H9 (cell line): Measurements from ENCODE around the gene UTP3. TPM values are rescaled to one million over a fixed set of nuclear protein-coding genes. Genes with fewer than 3 reads are reported as not detected.

ENCODE experiments used
- DNase-seq: peaks from one replicate; pipeline ENCODE4 v3.0.0-alpha.2; 2017
- H2AFZ ChIP-seq: one replicate; pipeline ENCODE4 v1.6.1; 2013; ENCODE audit warnings: mild to moderate bottlenecking, low read length, control low read depth, moderate library complexity
- H2AK5ac ChIP-seq: 2 replicates; pipeline ENCODE4 v1.6.1; 2013; ENCODE audit warnings: low read length, control low read depth, mixed read lengths; ENCODE audit not compliant: insufficient read length
- H2BK120ac ChIP-seq: one replicate; pipeline ENCODE4 v1.6.1; 2013; ENCODE audit warnings: low read depth, mild to moderate bottlenecking, low read length, control low read depth, inconsistent platforms; ENCODE audit not compliant: poor library complexity, severe bottlenecking
- H2BK12ac ChIP-seq: 2 replicates; pipeline ENCODE4 v1.6.1; 2013; ENCODE audit warnings: low read length, control low read depth, mixed read lengths, low read depth; ENCODE audit not compliant: insufficient read length
- H2BK15ac ChIP-seq: 2 replicates; pipeline ENCODE4 v1.6.1; 2013; ENCODE audit warnings: low read depth, low read length, control low read depth
- H2BK20ac ChIP-seq: one replicate; pipeline ENCODE4 v1.6.1; 2013; ENCODE audit warnings: low read depth, mild to moderate bottlenecking, low read length, control low read depth, inconsistent platforms; ENCODE audit not compliant: poor library complexity, severe bottlenecking
- H2BK5ac ChIP-seq: 2 replicates; pipeline ENCODE4 v1.6.1; 2013; ENCODE audit warnings: low read length, control low read depth, mixed read lengths; ENCODE audit not compliant: insufficient read length
- H3K14ac ChIP-seq: 2 replicates; pipeline ENCODE4 v1.6.1; 2013; ENCODE audit warnings: low read length, control low read depth; ENCODE audit not compliant: insufficient read depth
- H3K18ac ChIP-seq: 2 replicates; pipeline ENCODE4 v1.6.1; 2013; ENCODE audit warnings: low read depth, mild to moderate bottlenecking, mixed read lengths, low read length, control low read depth; ENCODE audit not compliant: insufficient read length
- H3K23ac ChIP-seq: 2 replicates; pipeline ENCODE4 v1.6.1; 2013; ENCODE audit warnings: low read length, control low read depth, mixed read lengths, low read depth; ENCODE audit not compliant: insufficient read length
- H3K23me2 ChIP-seq: 2 replicates; pipeline ENCODE4 v1.6.1; 2013; ENCODE audit warnings: low read depth, mild to moderate bottlenecking, mixed read lengths, low read length, control low read depth; ENCODE audit not compliant: insufficient read length, poor library complexity, severe bottlenecking
- H3K27ac ChIP-seq: 2 replicates; pipeline ENCODE4 v1.5.1; 2013; ENCODE audit warnings: low read length, control low read depth, mixed read lengths, low read depth; ENCODE audit not compliant: insufficient read length
- H3K27me3 ChIP-seq: 2 replicates; pipeline ENCODE4 v1.6.1; 2013; ENCODE audit warnings: low read length, control low read depth, inconsistent platforms; ENCODE audit not compliant: insufficient read depth
- H3K4ac ChIP-seq: 2 replicates; pipeline ENCODE4 v1.6.1; 2013; ENCODE audit warnings: low read depth, mild to moderate bottlenecking, control low read depth, inconsistent platforms, low read length, moderate library complexity
- H3K4me1 ChIP-seq: 2 replicates; pipeline ENCODE4 v1.6.1; 2013; ENCODE audit warnings: low read length, control low read depth, inconsistent platforms; ENCODE audit not compliant: insufficient read depth
- H3K4me2 ChIP-seq: 2 replicates; pipeline ENCODE4 v1.6.1; 2013; ENCODE audit warnings: low read length, control low read depth, mixed read lengths; ENCODE audit not compliant: insufficient read length, insufficient read depth
- H3K56ac ChIP-seq: 2 replicates; pipeline ENCODE4 v1.6.1; 2013; ENCODE audit warnings: low read depth, mild to moderate bottlenecking, mixed read lengths, low read length, control low read depth; ENCODE audit not compliant: insufficient read length
- H3K79me1 ChIP-seq: 2 replicates; pipeline ENCODE4 v1.6.1; 2013; ENCODE audit warnings: low read depth, mild to moderate bottlenecking, moderate library complexity, low read length, control low read depth, inconsistent platforms; ENCODE audit not compliant: insufficient read depth, poor library complexity, severe bottlenecking
- H3K79me2 ChIP-seq: 2 replicates; pipeline ENCODE4 v1.6.1; 2013; ENCODE audit warnings: low read length, control low read depth, inconsistent platforms; ENCODE audit not compliant: insufficient read depth
- H3K9ac ChIP-seq: 2 replicates; pipeline ENCODE4 v1.6.1; 2013; ENCODE audit warnings: low read length, control low read depth, mixed read lengths; ENCODE audit not compliant: insufficient read length; ENCODE audit errors: extremely low read depth
- H3K9me3 ChIP-seq: one replicate; pipeline ENCODE4 v1.6.1; 2013; ENCODE audit warnings: low read depth, low read length, inconsistent platforms; ENCODE audit not compliant: control insufficient read depth
- H3T11ph ChIP-seq: one replicate; pipeline ENCODE4 v1.6.1; 2013; ENCODE audit warnings: mild to moderate bottlenecking, low read length, control low read depth, inconsistent platforms
- H4K20me1 ChIP-seq: one replicate; pipeline ENCODE4 v1.6.1; 2013; ENCODE audit not compliant: control insufficient read depth, insufficient read length, insufficient read depth
- H4K5ac ChIP-seq: 2 replicates; pipeline ENCODE4 v1.6.1; 2013; ENCODE audit warnings: low read depth, mild to moderate bottlenecking, mixed read lengths, low read length, control low read depth; ENCODE audit not compliant: insufficient read length
- H4K8ac ChIP-seq: replicated peaks from 2 replicates; pipeline ENCODE4 v1.6.1; 2013; ENCODE audit warnings: low read length, control low read depth, mixed read lengths, low read depth; ENCODE audit not compliant: insufficient read length
- H4K91ac ChIP-seq: 2 replicates; pipeline ENCODE4 v1.6.1; 2013; ENCODE audit warnings: low read depth, mild to moderate bottlenecking, moderate library complexity, mixed read lengths, low read length, control low read depth; ENCODE audit not compliant: insufficient read length
- H3K27ac Mint-ChIP-seq, 3 experiments: 2 replicates in 2 of 3; 3 replicates in 1 of 3; pipeline ENCODE4 v1.8.0; 2020 to 2021; ENCODE audit warnings: mixed read lengths in 3 of 3, mild to moderate bottlenecking in 1 of 3, moderate library complexity in 1 of 3
- H3K27me3 Mint-ChIP-seq: 2 replicates; pipeline ENCODE4 v1.8.0; 2021; ENCODE audit warnings: low read depth, mild to moderate bottlenecking, moderate library complexity, mixed read lengths
- H3K36me3 Mint-ChIP-seq, 3 experiments: 2 replicates in 2 of 3; 3 replicates in 1 of 3; pipeline ENCODE4 v1.8.0; 2020 to 2021; ENCODE audit warnings: low read depth in 3 of 3, mixed read lengths in 3 of 3; ENCODE audit not compliant: insufficient read depth in 1 of 3
- H3K4me1 Mint-ChIP-seq, 2 experiments: 2 replicates each; pipeline ENCODE4 v1.8.0; 2020; ENCODE audit warnings: mixed read lengths in 2 of 2
- H3K4me3 Mint-ChIP-seq, 2 experiments: 2 replicates in 1 of 2; 3 replicates in 1 of 2; pipeline ENCODE4 v1.8.0; 2020 to 2021; ENCODE audit warnings: mild to moderate bottlenecking in 2 of 2, mixed read lengths in 2 of 2, moderate library complexity in 1 of 2
- H3K9me3 Mint-ChIP-seq, 2 experiments: 2 replicates in 1 of 2; 3 replicates in 1 of 2; pipeline ENCODE4 v1.8.0; 2020; ENCODE audit warnings: mild to moderate bottlenecking in 2 of 2, mixed read lengths in 2 of 2, moderate library complexity in 1 of 2
- CTCF ChIP-seq: fragments of 200-600 bp; sonication (generic); conservative IDR thresholded peaks from 3 replicates; pipeline ENCODE4 v1.8.0; 2021; ENCODE audit warnings: antibody characterized with exemption, mild to moderate bottlenecking
- WGBS: extraction: QIAGEN DNeasy Blood & Tissue Kit; methylation state at CpG from one replicate; pipeline ENCODE4 v1.1.7; 2013; ENCODE audit warnings: missing lambda C conversion rate, low lambda C conversion rate, mixed read lengths; ENCODE audit not compliant: insufficient read length; ENCODE audit errors: extremely low coverage; 5-methylcytosine and 5-hydroxymethylcytosine counted together
- total RNA-seq: library from RNA; stranded (reverse); gene quantifications from 2 replicates; pipeline ENCODE4 v1.2.1, GENCODE V29; 2021

The UTP3 gene
- total RNA-seq, 1 experiment from 2014 or later = 49.3 TPM

- Histone ChIP-seq H4K8ac (no peak overlapping the region), H3K27me3 (no peaks in the 10 kb centered on the region), H3K14ac (no peak overlapping the region), H2BK12ac (no peak overlapping the region), H2BK20ac (no peak overlapping the region), H3K4ac (no peak overlapping the region), H3K27ac (no peak overlapping the region), H3K23ac (no peak overlapping the region), H3K56ac (no peak overlapping the region), H4K91ac (no peak overlapping the region), H3K9me3 (no peaks in the 10 kb centered on the region), H4K5ac (no peak overlapping the region), H3K79me2 (no peaks in the 10 kb centered on the region; the same call in 1 of the 2 replicates), H2BK15ac (no peak overlapping the region), H2AK5ac (no peak overlapping the region), H3K9ac (no peak overlapping the region), H3K79me1 (no peaks in the 10 kb centered on the region), H3K18ac (no peak overlapping the region), H4K20me1 (no peaks in the 10 kb centered on the region), H2BK120ac (no peak overlapping the region), H2BK5ac (no peak overlapping the region), H2AFZ (no peak overlapping the region), H3K4me1 (no peaks in the 10 kb centered on the region; the same call in 1 of the 2 replicates), H3K23me2 (no peaks in the 10 kb centered on the region), H3K4me2 (no peak overlapping the region), H3T11ph (no peak overlapping the region)
- H3K4me3 Mint-ChIP-seq = no peak overlapping the region
- no peak for DNase-seq
- H3K27me3 Mint-ChIP-seq = no peaks in the 10 kb centered on the region
- H3K36me3 Mint-ChIP-seq = no peaks in the 10 kb centered on the region; a peak in 1 of 7 replicates
- peaks cover 34 to 42% of the 10 kb centered on the region in 2 experiments for H3K4me1 Mint-ChIP-seq
- WGBS = no CpG with 5 or more reads among the region's 3 CpGs
- TF ChIP-seq CTCF = no peak
- H3K27ac Mint-ChIP-seq = peak overlapping the region in 1 of 3 experiments; percentile 53; a peak in 1 of 7 replicates
- no peaks in the 10 kb centered on the region for H3K9me3 Mint-ChIP-seq
Observed at GRCh38 chr4:70711599-70711998, 23.3 kb downstream of the UTP3 start.
